PC-3 (cell line): ENCODE measurements around the gene CAD. TPM values are rescaled to one million over a fixed set of nuclear protein-coding genes. Genes with fewer than 3 reads are reported as not detected.

Experiments used
- ATAC-seq: fragments of 200-7000 bp; cut with Tn5 transposase; 2 replicates; pipeline ENCODE4 v1.9.1; 2020; ENCODE audit warnings: mild to moderate bottlenecking, moderate library complexity
- BruUV-seq: library from RNA; stranded (reverse); fragments of 400-500 nt; replicated peaks from 2 replicates; lab custom pipeline; 2021; lab: Mats Ljungman, UMichigan
- CTCF ChIA-PET: fragments of 300-600 bp; sonication (Branson Sonifier 250); formaldehyde crosslinking; loops from one replicate; lab custom pipeline; 2022; ENCODE audit warnings: antibody characterized with exemption; lab: Charles Lee
- POLR2A ChIA-PET: fragments of 300-600 bp; sonication (Branson Sonifier 250); formaldehyde crosslinking; loops from one replicate; lab custom pipeline; 2022; ENCODE audit warnings: antibody characterized with exemption; ENCODE audit not compliant: unreplicated experiment; lab: Charles Lee
- DNase-seq: peaks from one replicate; pipeline ENCODE4 v3.0.0-alpha.2; 2015
- H2AFZ ChIP-seq: fragments of 300-600 bp; sonication (generic); 2 replicates; pipeline ENCODE4 v1.6.0; 2016; ENCODE audit warnings: antibody characterized with exemption, low read length
- H3F3A ChIP-seq: fragments of 300-600 bp; sonication (generic); one replicate; pipeline ENCODE4 v1.6.0; 2017; ENCODE audit warnings: antibody characterized with exemption, low read length, control low read depth, mild to moderate bottlenecking; ENCODE audit not compliant: unreplicated experiment
- H3K27ac ChIP-seq: fragments of 300-600 bp; sonication (generic); 2 replicates; pipeline ENCODE4 v1.5.1; 2016; ENCODE audit warnings: mild to moderate bottlenecking, low read length
- H3K27me3 ChIP-seq: fragments of 300-600 bp; sonication (generic); 2 replicates; pipeline ENCODE4 v1.6.1; 2016; ENCODE audit warnings: low read length, mixed read lengths
- H3K36me3 ChIP-seq: fragments of 300-600 bp; sonication (generic); 2 replicates; pipeline ENCODE4 v1.6.1; 2016; ENCODE audit warnings: low read depth, mixed run types, low read length, mixed read lengths
- H3K4me1 ChIP-seq: fragments of 300-600 bp; sonication (generic); 2 replicates; pipeline ENCODE4 v1.5.1; 2016; ENCODE audit warnings: low read length; ENCODE audit not compliant: insufficient read depth
- H3K4me2 ChIP-seq: fragments of 300-600 bp; sonication (generic); 2 replicates; pipeline ENCODE4 v1.6.0; 2016; ENCODE audit warnings: low read length
- H3K4me3 ChIP-seq: fragments of 300-600 bp; sonication (generic); 2 replicates; pipeline ENCODE4 v1.5.1; 2016; ENCODE audit warnings: mild to moderate bottlenecking, low read length, mixed read lengths
- H3K79me2 ChIP-seq: fragments of 300-600 bp; sonication (generic); 2 replicates; pipeline ENCODE4 v1.6.1; 2017; ENCODE audit warnings: low read length, mixed read lengths
- H3K9ac ChIP-seq: fragments of 300-600 bp; sonication (generic); 2 replicates; pipeline ENCODE4 v1.6.0; 2016; ENCODE audit warnings: mild to moderate bottlenecking, low read length
- H3K9me2 ChIP-seq: fragments of 300-600 bp; sonication (generic); replicated peaks from 2 replicates; pipeline ENCODE4 v1.6.1; 2016; ENCODE audit warnings: mixed run types, low read length, mixed read lengths
- H3K9me3 ChIP-seq: fragments of 300-600 bp; sonication (generic); 2 replicates; pipeline ENCODE4 v1.6.1; 2016; ENCODE audit warnings: low read length, mixed read lengths
- H4K20me1 ChIP-seq: fragments of 300-600 bp; sonication (generic); 2 replicates; pipeline ENCODE4 v1.6.1; 2016; ENCODE audit warnings: low read length, mixed read lengths
- EZH2 ChIP-seq: fragments of 300-600 bp; sonication (generic); IDR thresholded peaks from one replicate; pipeline ENCODE4 v1.6.1; 2017; ENCODE audit warnings: antibody characterized with exemption, mild to moderate bottlenecking, low read length; ENCODE audit not compliant: unreplicated experiment
- EZH2phosphoT487 ChIP-seq: fragments of 300-600 bp; sonication (generic); IDR thresholded peaks from 2 replicates; pipeline ENCODE4 v1.6.1; 2018; ENCODE audit warnings: mild to moderate bottlenecking, antibody characterized with exemption, low read length, borderline replicate concordance
- intact Hi-C: fragments of 100-400 bp; cut with micrococcal nuclease; formaldehyde crosslinking; loops from 2 replicates; pipeline ENCODE4 v1.9.0; 2023
- total RNA-seq: library from RNA; depleted of rRNA; stranded (reverse); fragments of >200 nt; gene quantifications from 2 replicates; pipeline ENCODE4 v1.2.3, GENCODE V29; 2014
- TF ChIP-seq, protein P1 (sequence below): fragments of 300-600 bp; sonication (generic); conservative IDR thresholded peaks from 2 replicates; pipeline ENCODE4 v1.5.1; 2017; ENCODE audit warnings: antibody characterized with exemption, low read depth, mild to moderate bottlenecking, low read length

The CAD gene
- total RNA-seq, 1 experiment from 2014 or later = 85.9 TPM

DNA sequence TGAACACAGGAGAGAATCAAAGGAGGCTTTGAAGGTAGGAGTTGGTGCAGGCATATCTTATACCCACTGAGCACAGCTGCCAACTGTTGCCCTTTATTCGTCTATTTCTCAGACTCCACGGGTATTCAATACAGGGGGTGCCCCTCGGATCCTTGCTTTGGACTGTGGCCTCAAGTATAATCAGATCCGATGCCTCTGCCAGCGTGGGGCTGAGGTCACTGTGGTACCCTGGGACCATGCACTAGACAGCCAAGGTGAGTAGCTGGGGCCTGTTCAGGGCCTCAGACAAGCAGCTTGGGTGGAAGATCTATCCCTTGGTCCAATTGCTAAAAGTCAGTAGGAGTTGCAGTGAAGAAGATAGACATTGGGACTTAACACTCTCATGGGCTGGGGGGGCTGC, 5.2 kb downstream of the CAD start:
- Histone ChIP-seq H3K27ac (no peak overlapping the region), H3K9me2 (no peaks in the 10 kb centered on the region), H3K4me2 (no peak overlapping the region), H3K4me1 (peaks cover 13% of the 10 kb centered on the region), H3K4me3 (no peak overlapping the region), H3F3A (no peaks in the 10 kb centered on the region), H4K20me1 (no peaks in the 10 kb centered on the region), H3K36me3 (peaks cover 68% of the 10 kb centered on the region), H3K27me3 (no peaks in the 10 kb centered on the region), H3K9me3 (no peaks in the 10 kb centered on the region), H2AFZ (no peak overlapping the region), H3K9ac (no peak overlapping the region), H3K79me2 (peaks cover 24% of the 10 kb centered on the region)
- intact Hi-C loops = no loop called here
- POLR2A ChIA-PET = no interaction called here
- no TSS peak for BruUV-seq
- CTCF ChIA-PET = no interaction called here
- ATAC-seq (no peak), DNase-seq (no peak)
- no peak for TF ChIP-seq EZH2
- TF ChIP-seq EZH2phosphoT487 = no peak
- TF ChIP-seq, protein P1, sequence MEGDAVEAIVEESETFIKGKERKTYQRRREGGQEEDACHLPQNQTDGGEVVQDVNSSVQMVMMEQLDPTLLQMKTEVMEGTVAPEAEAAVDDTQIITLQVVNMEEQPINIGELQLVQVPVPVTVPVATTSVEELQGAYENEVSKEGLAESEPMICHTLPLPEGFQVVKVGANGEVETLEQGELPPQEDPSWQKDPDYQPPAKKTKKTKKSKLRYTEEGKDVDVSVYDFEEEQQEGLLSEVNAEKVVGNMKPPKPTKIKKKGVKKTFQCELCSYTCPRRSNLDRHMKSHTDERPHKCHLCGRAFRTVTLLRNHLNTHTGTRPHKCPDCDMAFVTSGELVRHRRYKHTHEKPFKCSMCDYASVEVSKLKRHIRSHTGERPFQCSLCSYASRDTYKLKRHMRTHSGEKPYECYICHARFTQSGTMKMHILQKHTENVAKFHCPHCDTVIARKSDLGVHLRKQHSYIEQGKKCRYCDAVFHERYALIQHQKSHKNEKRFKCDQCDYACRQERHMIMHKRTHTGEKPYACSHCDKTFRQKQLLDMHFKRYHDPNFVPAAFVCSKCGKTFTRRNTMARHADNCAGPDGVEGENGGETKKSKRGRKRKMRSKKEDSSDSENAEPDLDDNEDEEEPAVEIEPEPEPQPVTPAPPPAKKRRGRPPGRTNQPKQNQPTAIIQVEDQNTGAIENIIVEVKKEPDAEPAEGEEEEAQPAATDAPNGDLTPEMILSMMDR = no peak

DNA sequence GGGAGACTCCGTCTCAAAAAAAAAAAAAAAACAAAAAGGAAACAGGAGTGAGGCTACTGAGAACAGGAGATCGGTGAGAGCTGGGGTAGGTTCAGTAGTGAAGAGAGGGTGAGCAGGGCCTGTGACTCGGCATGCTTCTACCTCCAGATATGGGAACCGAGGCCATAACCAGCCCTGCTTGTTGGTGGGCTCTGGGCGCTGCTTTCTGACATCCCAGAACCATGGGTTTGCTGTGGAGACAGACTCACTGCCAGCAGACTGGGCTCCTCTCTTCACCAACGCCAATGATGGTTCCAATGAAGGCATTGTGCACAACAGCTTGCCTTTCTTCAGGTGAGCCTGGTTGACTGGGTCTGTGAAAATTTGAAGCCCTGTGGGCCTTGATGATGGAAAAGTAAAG, 6.2 kb downstream of the CAD start:
- intact Hi-C loops = no loop called here
- no peak overlapping the region for H3K4me3 ChIP-seq
- H3K27me3 ChIP-seq = no peaks in the 10 kb centered on the region
- no peak overlapping the region for H3K4me2 ChIP-seq
- ChIA-PET CTCF (no interaction called here), POLR2A (no interaction called here)
- no TSS peak for BruUV-seq
- no peak overlapping the region for H2AFZ ChIP-seq
- no peak overlapping the region for H3K27ac ChIP-seq
- no peak overlapping the region for H3K9ac ChIP-seq
- peaks cover 14% of the 10 kb centered on the region for H3K79me2 ChIP-seq
- no peaks in the 10 kb centered on the region for H3K9me3 ChIP-seq
- H3F3A ChIP-seq = no peaks in the 10 kb centered on the region
- peaks cover 6% of the 10 kb centered on the region for H3K4me1 ChIP-seq
- peaks cover 75% of the 10 kb centered on the region for H3K36me3 ChIP-seq
- H4K20me1 ChIP-seq = 0 out of 2 replicates have a peak, but pooled peaks cover 3% of the 10 kb centered on the region
- TF ChIP-seq EZH2 (no peak), EZH2phosphoT487 (no peak)
- TF ChIP-seq, protein P1 = no peak
- DNase-seq (no peak), ATAC-seq (no peak)
- no peaks in the 10 kb centered on the region for H3K9me2 ChIP-seq

DNA sequence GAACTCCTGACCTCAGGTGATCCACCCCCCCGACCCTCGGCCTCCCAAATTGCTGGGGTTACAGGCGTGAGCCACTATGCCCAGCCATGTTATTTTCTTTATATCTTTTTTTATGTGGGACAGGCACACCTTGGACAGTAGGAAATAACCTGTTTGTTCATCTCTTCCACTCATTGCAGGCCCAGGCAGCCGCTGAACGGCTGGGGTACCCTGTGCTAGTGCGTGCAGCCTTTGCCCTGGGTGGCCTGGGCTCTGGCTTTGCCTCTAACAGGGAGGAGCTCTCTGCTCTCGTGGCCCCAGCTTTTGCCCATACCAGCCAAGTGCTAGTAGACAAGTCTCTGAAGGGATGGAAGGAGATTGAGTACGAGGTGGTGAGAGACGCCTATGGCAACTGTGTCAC, 8.4 kb downstream of the CAD start:
- H3K9me3 ChIP-seq = no peaks in the 10 kb centered on the region
- BruUV-seq = no TSS peak
- H4K20me1 ChIP-seq = 0 out of 2 replicates have a peak, but pooled peaks cover 3% of the 10 kb centered on the region
- TF ChIP-seq EZH2phosphoT487 (no peak), EZH2 (no peak)
- TF ChIP-seq, protein P1 = no peak
- H3F3A ChIP-seq = no peaks in the 10 kb centered on the region
- H3K4me3 ChIP-seq = no peak overlapping the region
- H3K79me2 ChIP-seq = no peaks in the 10 kb centered on the region
- no peak overlapping the region for H3K9ac ChIP-seq
- DNase-seq (no peak), ATAC-seq (no peak)
- H3K27me3 ChIP-seq = no peaks in the 10 kb centered on the region
- peaks cover 66% of the 10 kb centered on the region for H3K36me3 ChIP-seq
- CTCF ChIA-PET = no interaction called here
- H3K27ac ChIP-seq = no peak overlapping the region
- no peak overlapping the region for H3K4me2 ChIP-seq
- no peak overlapping the region for H2AFZ ChIP-seq
- no peaks in the 10 kb centered on the region for H3K4me1 ChIP-seq
- POLR2A ChIA-PET = no interaction called here
- H3K9me2 ChIP-seq = no peaks in the 10 kb centered on the region
- intact Hi-C loops = no loop called here
